ENCODE data around the gene DLGAP1. TPM values are rescaled to one million over a fixed set of nuclear protein-coding genes. Genes with fewer than 3 reads are reported as not detected.

Gene DLGAP1
- total RNA-seq, 1 experiment from 2014 or later, result 23.2 TPM

DNA sequence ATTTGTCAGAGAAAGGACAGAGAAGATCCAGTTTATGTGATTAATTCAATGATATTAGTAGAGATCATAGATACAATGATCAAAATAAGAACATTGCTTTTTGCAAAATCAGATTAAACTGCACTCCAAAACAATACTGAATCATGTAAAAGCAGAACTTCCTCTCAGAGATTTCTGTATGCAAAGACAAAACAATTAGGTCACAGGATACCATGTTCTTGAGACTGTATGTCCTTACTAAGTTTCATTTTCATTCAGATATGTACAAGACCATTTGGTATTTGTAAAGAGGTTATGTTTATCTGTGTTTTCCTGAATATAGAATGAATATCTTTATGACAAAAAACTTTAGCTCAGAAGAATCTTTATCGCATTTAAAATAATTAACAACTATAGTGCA is 161.8 kb downstream of the DLGAP1 start:
- Mint-ChIP-seq H3K4me1 (peaks cover 7 to 9% of the 10 kb centered on the region in 2 experiments), H3K27ac (no peak overlapping the region), H3K36me3 (ENCODE audit: insufficient read depth in 1 of 3, low read depth in 3 of 3) (no peaks in the 10 kb centered on the region; a peak in 1 of 7 replicates), H3K27me3 (ENCODE audit: low read depth) (no peaks in the 10 kb centered on the region), H3K9me3 (no peaks in the 10 kb centered on the region), H3K4me3 (no peak overlapping the region)
- H4K20me1 ChIP-seq (ENCODE audit: control insufficient read depth, insufficient read depth, insufficient read length), result no peaks in the 10 kb centered on the region
- no peak overlapping the region for H3K23ac ChIP-seq (ENCODE audit: insufficient read length, low read depth, low read length)
- no peak overlapping the region for H2AFZ ChIP-seq (ENCODE audit: low read length)
- H2BK5ac ChIP-seq (ENCODE audit: insufficient read length, low read length), result no peak overlapping the region
- no peak overlapping the region for H3K4ac ChIP-seq (ENCODE audit: low read depth, low read length)
- H2BK120ac ChIP-seq (ENCODE audit: low read depth, low read length, poor library complexity, severe bottlenecking), result no peak overlapping the region
- H4K91ac ChIP-seq (ENCODE audit: insufficient read length, low read depth, low read length), result no peak overlapping the region
- no peaks in the 10 kb centered on the region for H3K9me3 ChIP-seq (ENCODE audit: control insufficient read depth, low read depth, low read length)
- H3K4me2 ChIP-seq (ENCODE audit: insufficient read depth, insufficient read length, low read length), result no peak overlapping the region
- no peaks in the 10 kb centered on the region for H3K27me3 ChIP-seq (ENCODE audit: insufficient read depth, low read length)
- H3K4me1 ChIP-seq (ENCODE audit: insufficient read depth, low read length), result no peaks in the 10 kb centered on the region
- DNase-seq, result no peak
- H4K5ac ChIP-seq (ENCODE audit: insufficient read length, low read depth, low read length), result no peak overlapping the region
- H3K14ac ChIP-seq (ENCODE audit: insufficient read depth, low read length), result no peak overlapping the region
- H2BK15ac ChIP-seq (ENCODE audit: low read depth, low read length), result no peak overlapping the region
- peaks cover 3% of the 10 kb centered on the region for H3K79me1 ChIP-seq (ENCODE audit: insufficient read depth, low read depth, low read length, poor library complexity, severe bottlenecking)
- H3K18ac ChIP-seq (ENCODE audit: insufficient read length, low read depth, low read length), result no peak overlapping the region
- no CpG with 5 or more reads among the region's 1 CpG for WGBS (ENCODE audit: extremely low coverage, insufficient read length, low lambda C conversion rate)
- no peak overlapping the region for H2AK5ac ChIP-seq (ENCODE audit: insufficient read length, low read length)
- no peak for TF ChIP-seq CTCF (conservative IDR thresholded peaks at IDR 0.05)
- H3K27ac ChIP-seq (ENCODE audit: insufficient read length, low read depth, low read length), result no peak overlapping the region
- H2BK20ac ChIP-seq (ENCODE audit: low read depth, low read length, poor library complexity, severe bottlenecking), result no peak overlapping the region
- H4K8ac ChIP-seq (replicated peaks; ENCODE audit: insufficient read length, low read depth, low read length), result no peak overlapping the region
- H3T11ph ChIP-seq (ENCODE audit: low read length), result no peak overlapping the region
- H3K79me2 ChIP-seq (ENCODE audit: insufficient read depth, low read length), result 0 out of 2 replicates have a peak, but pooled peaks cover 2% of the 10 kb centered on the region
- no peaks in the 10 kb centered on the region for H3K23me2 ChIP-seq (ENCODE audit: insufficient read length, low read depth, low read length, poor library complexity, severe bottlenecking)
- H3K9ac ChIP-seq (ENCODE audit: extremely low read depth, insufficient read length, low read length), result no peak overlapping the region
- no peak overlapping the region for H2BK12ac ChIP-seq (ENCODE audit: insufficient read length, low read depth, low read length)
- H3K56ac ChIP-seq (ENCODE audit: insufficient read length, low read depth, low read length), result no peak overlapping the region
